H1 (cell line): ENCODE results near the gene SEPTIN2. TPM values are rescaled to one million over a fixed set of nuclear protein-coding genes. Genes with fewer than 3 reads are reported as not detected.

Source experiments
- ATF2 ChIP-seq: IDR thresholded peaks from 2 replicates; pipeline ENCODE4 v1.6.1; 2012; ENCODE audit warnings: low read length, inconsistent platforms
- polyA plus RNA-seq, 7 experiments: library from polyadenylated mRNA; depleted of rRNA in 3 of 7; stranded (reverse) in 5 of 7; unstranded in 2 of 7; fragments of >200 nt in 5 of 7; fragments of 200-250 nt in 2 of 7; gene quantifications; 1 replicate in 5 of 7; 2 replicates in 1 of 7; 4 replicates in 1 of 7; pipeline versions ENCODE4 v1.2.1 to v1.2.3, GENCODE V29; 2011 to 2013; ENCODE audit warnings: missing spikeins in 2 of 7, mixed read lengths in 2 of 7
- total RNA-seq: library from RNA; stranded (reverse); fragmentation: NEBNext Ultra II Directional; extraction: Animal tissue kit (Norgen Biotek cat#: 25700); gene quantifications from 2 replicates; pipeline ENCODE4 v1.2.1, GENCODE V29; 2021

Gene SEPTIN2
- total and polyA plus RNA-seq, 2 of the 8 experiments (the other 6 are each of a cell fraction or from before 2014, with no cell fraction given), result 392 to 650 TPM

DNA sequence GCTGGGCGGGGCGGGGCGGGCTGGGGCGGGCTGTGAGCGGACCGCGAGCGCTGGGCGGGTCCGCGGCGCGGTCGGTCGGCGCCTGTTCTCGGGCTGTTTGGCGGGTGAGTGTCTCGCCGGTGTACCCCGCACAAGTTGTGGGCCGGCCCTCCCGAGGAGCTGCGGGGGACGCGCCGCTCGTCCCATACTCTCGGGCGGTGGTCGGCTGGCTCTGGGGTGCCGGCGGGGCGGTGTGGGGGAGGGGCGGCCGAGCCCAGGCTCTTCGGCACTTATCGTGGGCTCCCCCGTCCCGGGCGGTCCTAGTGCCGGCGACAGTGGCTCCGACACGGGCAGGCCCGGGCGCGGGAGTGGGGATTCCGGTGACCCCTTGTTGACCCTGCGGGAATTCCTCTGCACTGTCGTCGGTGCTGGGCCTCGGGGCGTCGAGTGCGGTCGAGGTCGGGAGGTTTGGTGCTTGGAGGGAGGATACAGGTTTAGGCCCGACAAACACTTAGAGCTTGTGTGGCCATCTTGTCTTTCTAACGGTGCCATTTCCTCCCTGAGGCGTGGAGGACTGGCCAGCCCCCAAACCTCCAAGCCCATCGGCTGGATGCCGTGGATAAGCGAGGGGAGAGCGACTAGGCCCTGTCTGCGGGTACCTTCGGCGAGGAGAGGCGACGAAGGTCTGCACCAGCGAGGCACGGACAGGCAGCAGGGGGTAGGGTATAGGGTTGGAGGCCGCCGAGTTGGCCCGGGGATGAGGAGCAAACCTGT lies at the start of gene SEPTIN2 (continued):
- TF ChIP-seq ATF2, result no peak
